Measurements from ENCODE around the gene STAU1.
"Not testable (repeated sequence)": the region's sequence is repeated elsewhere in the genome, so short reads cannot be mapped to it uniquely, and the experiment has no call there.

Gene STAU1

DNA sequence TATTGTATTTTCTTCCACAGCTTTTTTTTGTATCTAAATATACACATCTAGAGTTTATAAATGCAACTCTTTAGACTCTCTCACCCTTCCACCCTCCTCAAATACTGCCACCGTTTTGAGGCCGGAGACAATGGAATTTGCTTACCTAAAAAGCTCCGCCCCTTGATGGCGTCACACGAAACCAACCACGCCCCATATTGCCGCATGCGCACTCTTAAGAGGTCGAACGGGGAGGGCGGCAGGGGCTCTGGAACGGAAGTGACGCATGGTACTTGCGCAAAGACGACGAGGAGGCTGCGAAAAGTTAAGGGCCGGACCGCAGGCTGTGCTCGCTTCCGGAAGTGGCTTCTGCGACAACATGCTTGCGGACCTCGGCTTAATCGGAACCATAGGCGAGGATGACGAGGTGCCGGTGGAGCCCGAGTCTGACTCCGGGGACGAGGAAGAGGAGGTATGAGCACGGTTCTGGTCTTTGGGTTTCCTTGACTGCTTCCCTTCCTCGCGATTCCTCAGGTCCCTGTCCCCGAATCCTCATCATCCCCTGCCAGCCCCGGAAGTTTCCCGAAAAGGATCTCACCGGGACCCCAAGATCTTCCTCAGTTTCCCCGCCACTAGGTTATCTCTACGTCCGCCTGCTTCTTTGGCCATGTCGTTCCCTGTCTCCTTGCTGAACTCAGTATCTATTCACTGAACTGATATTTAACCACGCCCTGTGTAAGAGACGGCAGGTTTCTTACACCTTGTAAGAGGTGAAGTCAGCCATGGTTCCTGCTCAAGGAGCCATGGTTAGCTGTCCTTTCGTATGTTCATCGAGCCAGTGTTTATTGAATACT, 31.2 kb upstream of the STAU1 start, which contains the start of gene DDX27:
TSS of gene DDX27 (plus strand) at position 326 of the 833 bp plus-strand sequence. CDS start at position 359, 33 bp downstream.
- H2BK12ac ChIP-seq (ENCODE audit: low read length), result no peak within 1 kb of the TSS
- H3K9ac ChIP-seq (ENCODE audit: low read length), result peak within 1 kb of the TSS; percentile 87
- no peaks in the 10 kb centered on the region for H3K27me3 ChIP-seq (ENCODE audit: insufficient read depth, low read length)
- H3K18ac ChIP-seq (ENCODE audit: low read length), result peak within 1 kb of the TSS; percentile 70
- peak within 1 kb of the TSS; percentile 71 for H2BK120ac ChIP-seq (ENCODE audit: insufficient read depth, low read length, poor library complexity)
- H3K79me2 ChIP-seq (ENCODE audit: control insufficient read depth, insufficient read depth, low read length, poor library complexity), result peaks cover 11% of the 10 kb centered on the region
- peak within 1 kb of the TSS; percentile 28 for H3K4ac ChIP-seq (ENCODE audit: low read depth, low read length)
- WGBS (ENCODE audit: extremely low coverage, insufficient coverage, insufficient read length), result no CpG with 5 or more reads among the region's 46 CpGs
- H2BK5ac ChIP-seq (ENCODE audit: low read depth, low read length, poor library complexity), result peak within 1 kb of the TSS; percentile 54
- no peaks in the 10 kb centered on the region for H3K9me3 ChIP-seq (ENCODE audit: insufficient read depth, low read depth, low read length)
- H4K91ac ChIP-seq (ENCODE audit: low read depth, low read length), result peak within 1 kb of the TSS; percentile 82
- peaks cover 23 to 25% of the 10 kb centered on the region in 2 experiments for H3K36me3 ChIP-seq (ENCODE audit: control insufficient read depth in 1 of 2, insufficient read depth in 2 of 2, low read length in 2 of 2)
- peaks cover 5 to 11% of the 10 kb centered on the region in 2 experiments for H3K4me1 ChIP-seq (ENCODE audit: control insufficient read depth in 1 of 2, insufficient read depth in 2 of 2, low read length in 2 of 2)
- H3K79me1 ChIP-seq (ENCODE audit: low read length), result peaks cover 6% of the 10 kb centered on the region
- H3K23ac ChIP-seq (ENCODE audit: low read length), result no peak within 1 kb of the TSS
- DNase-seq, result peak; percentile 98 to 100
- peak within 1 kb of the TSS; percentile 92 for H4K12ac ChIP-seq (ENCODE audit: low read depth, low read length)
- H3K14ac ChIP-seq (ENCODE audit: low read length), result peak within 1 kb of the TSS; percentile 60
- peak within 1 kb of the TSS; percentile 91 for H4K8ac ChIP-seq (ENCODE audit: low read depth, low read length)
- H2AK5ac ChIP-seq (ENCODE audit: low read length), result peak within 1 kb of the TSS; percentile 98
- peak within 1 kb of the TSS; percentile 90 for H3K4me3 ChIP-seq (ENCODE audit: low read depth, low read length)
- H3K27ac ChIP-seq (ENCODE audit: low read depth, low read length), result no peak within 1 kb of the TSS
- peak within 1 kb of the TSS; percentile 80 for H3K4me2 ChIP-seq (ENCODE audit: low read length)
- peak within 1 kb of the TSS; percentile 72 for H2AFZ ChIP-seq (ENCODE audit: insufficient read depth, low read length, poor library complexity)

DNA sequence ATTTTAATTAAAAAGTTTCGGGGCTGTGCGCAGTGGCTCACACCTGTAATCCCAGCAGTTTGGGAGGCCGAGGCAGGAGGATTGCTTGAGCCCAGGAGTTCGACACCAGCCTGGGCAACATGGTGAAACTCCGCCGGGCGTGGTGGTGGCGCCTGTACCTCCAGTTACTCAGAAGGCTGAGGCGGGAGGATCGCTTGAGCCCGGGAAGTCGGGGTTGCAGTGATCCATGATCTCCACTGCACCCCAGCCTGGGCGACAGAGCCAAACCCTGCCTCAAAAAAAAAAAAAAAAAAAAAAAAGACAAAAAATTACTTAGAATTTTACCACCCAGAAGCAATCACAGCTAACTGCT, 30.6 kb upstream of the STAU1 start:
- H3K79me1 ChIP-seq (ENCODE audit: low read length); H3K4ac ChIP-seq (ENCODE audit: low read depth, low read length); H3K9ac ChIP-seq (ENCODE audit: low read length); H3K27ac ChIP-seq (ENCODE audit: low read depth, low read length); H3K4me3 ChIP-seq (ENCODE audit: low read depth, low read length); H2BK12ac ChIP-seq (ENCODE audit: low read length); H3K23ac ChIP-seq (ENCODE audit: low read length); H3K9me3 ChIP-seq (ENCODE audit: insufficient read depth, low read depth, low read length); DNase-seq; H3K27me3 ChIP-seq (ENCODE audit: insufficient read depth, low read length): not testable (repeated sequence)
- Histone ChIP-seq H3K79me2 (ENCODE audit: control insufficient read depth, insufficient read depth, low read length, poor library complexity) (peaks cover 11% of the 10 kb centered on the region), H4K12ac (ENCODE audit: low read depth, low read length) (peak overlapping the region; percentile 92), H2BK5ac (ENCODE audit: low read depth, low read length, poor library complexity) (peak overlapping the region; percentile 27), H2AFZ (ENCODE audit: insufficient read depth, low read length, poor library complexity) (peak overlapping the region; percentile 72), H3K14ac (ENCODE audit: low read length) (peak overlapping the region; percentile 60), H4K8ac (ENCODE audit: low read depth, low read length) (peak overlapping the region; percentile 91), H2AK5ac (ENCODE audit: low read length) (peak overlapping the region; percentile 98), H3K4me1 (ENCODE audit: control insufficient read depth in 1 of 2, insufficient read depth in 2 of 2, low read length in 2 of 2) (peaks cover 5 to 11% of the 10 kb centered on the region in 2 experiments), H3K4me2 (ENCODE audit: low read length) (peak overlapping the region; percentile 30), H3K18ac (ENCODE audit: low read length) (peak overlapping the region; percentile 70), H3K36me3 (ENCODE audit: control insufficient read depth in 1 of 2, insufficient read depth in 2 of 2, low read length in 2 of 2) (peaks cover 17 to 19% of the 10 kb centered on the region in 2 experiments), H4K91ac (ENCODE audit: low read depth, low read length) (peak overlapping the region; percentile 82), H2BK120ac (ENCODE audit: insufficient read depth, low read length, poor library complexity) (peak overlapping the region; percentile 71)
- WGBS (ENCODE audit: extremely low coverage, insufficient coverage, insufficient read length), result no CpG with 5 or more reads among the region's 13 CpGs

DNA sequence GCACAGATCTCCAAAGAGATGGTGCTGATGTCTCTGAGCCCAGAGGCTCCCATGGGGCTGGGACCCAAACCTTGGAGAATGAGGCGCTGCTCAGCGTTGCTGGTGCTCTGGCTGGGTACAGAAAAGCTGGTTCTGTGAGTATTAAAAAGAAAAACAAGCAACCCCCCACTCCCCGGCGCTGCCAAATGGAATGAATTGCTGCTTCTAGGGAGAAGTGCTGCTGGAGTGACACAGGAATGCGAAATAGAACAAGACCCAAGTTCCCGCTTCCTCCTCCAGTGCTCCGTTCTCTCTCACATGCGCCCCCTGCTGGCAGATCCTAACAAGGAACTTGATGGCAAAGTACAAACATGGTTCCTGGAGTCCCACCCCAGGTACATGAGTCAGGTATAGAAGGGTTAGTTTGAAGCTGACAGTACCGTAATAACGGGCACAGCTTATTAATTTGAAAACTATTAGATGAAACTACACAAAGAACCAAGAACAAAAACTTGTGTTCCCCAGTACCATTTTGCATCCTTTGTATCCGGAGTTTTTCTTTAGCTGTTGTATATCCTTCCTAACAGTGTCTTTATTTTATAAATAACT, 29.0 kb upstream of the STAU1 start:
- H3K27me3 ChIP-seq (ENCODE audit: insufficient read depth, low read length), result no peaks in the 10 kb centered on the region
- H3K9ac ChIP-seq (ENCODE audit: low read length), result no peak overlapping the region
- peak overlapping the region; percentile 6 for H4K8ac ChIP-seq (ENCODE audit: low read depth, low read length)
- no peak overlapping the region for H4K91ac ChIP-seq (ENCODE audit: low read depth, low read length)
- H3K14ac ChIP-seq (ENCODE audit: low read length), result no peak overlapping the region
- no peak overlapping the region for H3K4me3 ChIP-seq (ENCODE audit: low read depth, low read length)
- no peak overlapping the region for H2AK5ac ChIP-seq (ENCODE audit: low read length)
- H3K18ac ChIP-seq (ENCODE audit: low read length), result no peak overlapping the region
- peaks cover 11% of the 10 kb centered on the region for H3K79me2 ChIP-seq (ENCODE audit: control insufficient read depth, insufficient read depth, low read length, poor library complexity)
- peak; percentile 90 to 99 for DNase-seq
- H3K27ac ChIP-seq (ENCODE audit: low read depth, low read length), result no peak overlapping the region
- no peak overlapping the region for H2BK5ac ChIP-seq (ENCODE audit: low read depth, low read length, poor library complexity)
- no peak overlapping the region for H2BK12ac ChIP-seq (ENCODE audit: low read length)
- no peak overlapping the region for H3K23ac ChIP-seq (ENCODE audit: low read length)
- WGBS (ENCODE audit: extremely low coverage, insufficient coverage, insufficient read length), result no CpG with 5 or more reads among the region's 11 CpGs
- peak overlapping the region; percentile 67 for H3K4me2 ChIP-seq (ENCODE audit: low read length)
- peaks cover 6 to 7% of the 10 kb centered on the region in 2 experiments for H3K36me3 ChIP-seq (ENCODE audit: control insufficient read depth in 1 of 2, insufficient read depth in 2 of 2, low read length in 2 of 2)
- no peaks in the 10 kb centered on the region for H3K9me3 ChIP-seq (ENCODE audit: insufficient read depth, low read depth, low read length)
- no peak overlapping the region for H2BK120ac ChIP-seq (ENCODE audit: insufficient read depth, low read length, poor library complexity)
- H3K4me1 ChIP-seq (ENCODE audit: control insufficient read depth in 1 of 2, insufficient read depth in 2 of 2, low read length in 2 of 2), result peaks cover 5 to 11% of the 10 kb centered on the region in 2 experiments
- no peak overlapping the region for H3K4ac ChIP-seq (ENCODE audit: low read depth, low read length)
- peaks cover 6% of the 10 kb centered on the region for H3K79me1 ChIP-seq (ENCODE audit: low read length)
- no peak overlapping the region for H4K12ac ChIP-seq (ENCODE audit: low read depth, low read length)
- peak overlapping the region; percentile 52 for H2AFZ ChIP-seq (ENCODE audit: insufficient read depth, low read length, poor library complexity)

DNA sequence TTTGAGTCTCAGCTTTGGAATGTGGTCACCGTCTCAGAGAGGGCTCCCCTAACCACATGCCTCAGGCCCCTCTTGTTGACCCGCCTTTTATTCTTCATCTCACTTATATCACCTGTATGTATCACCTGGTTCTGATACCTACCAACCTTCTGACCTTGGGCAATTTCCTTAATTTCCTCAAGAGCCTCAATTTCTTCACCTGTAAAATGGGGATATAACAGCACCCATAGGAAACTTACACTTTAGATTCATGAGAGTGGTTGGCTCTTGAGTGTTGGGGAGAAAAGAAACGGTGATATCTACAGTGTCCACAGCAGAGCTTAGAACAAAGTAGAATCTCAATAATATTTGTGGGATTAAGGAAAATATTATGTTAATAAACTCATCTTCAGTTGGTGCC, 27.1 kb upstream of the STAU1 start:
- no CpG with 5 or more reads among the region's 3 CpGs for WGBS (ENCODE audit: extremely low coverage, insufficient coverage, insufficient read length)

More for the DNA sequence above, 27.1 kb upstream of the STAU1 start:
- H3K27me3 ChIP-seq (ENCODE audit: insufficient read depth, low read length), result no peaks in the 10 kb centered on the region
- peaks cover 6% of the 10 kb centered on the region for H3K79me1 ChIP-seq (ENCODE audit: low read length)
- H3K79me2 ChIP-seq (ENCODE audit: control insufficient read depth, insufficient read depth, low read length, poor library complexity), result peaks cover 10% of the 10 kb centered on the region
- no peak overlapping the region for H3K4me2 ChIP-seq (ENCODE audit: low read length)
- H3K18ac ChIP-seq (ENCODE audit: low read length), result no peak overlapping the region
- no peak for DNase-seq
- H3K23ac ChIP-seq (ENCODE audit: low read length), result no peak overlapping the region
- H4K8ac ChIP-seq (ENCODE audit: low read depth, low read length), result no peak overlapping the region
- peaks cover 1 to 8% of the 10 kb centered on the region in 2 experiments for H3K4me1 ChIP-seq (ENCODE audit: control insufficient read depth in 1 of 2, insufficient read depth in 2 of 2, low read length in 2 of 2)
- H2BK12ac ChIP-seq (ENCODE audit: low read length), result no peak overlapping the region
- H2BK120ac ChIP-seq (ENCODE audit: insufficient read depth, low read length, poor library complexity), result no peak overlapping the region
- no peak overlapping the region for H2AK5ac ChIP-seq (ENCODE audit: low read length)
- H3K36me3 ChIP-seq (ENCODE audit: control insufficient read depth in 1 of 2, insufficient read depth in 2 of 2, low read length in 2 of 2), result no peaks in the 10 kb centered on the region
- H3K9ac ChIP-seq (ENCODE audit: low read length), result no peak overlapping the region
- no peak overlapping the region for H3K4ac ChIP-seq (ENCODE audit: low read depth, low read length)
- no peak overlapping the region for H4K91ac ChIP-seq (ENCODE audit: low read depth, low read length)
- H3K9me3 ChIP-seq (ENCODE audit: insufficient read depth, low read depth, low read length), result no peaks in the 10 kb centered on the region
- H3K27ac ChIP-seq (ENCODE audit: low read depth, low read length), result no peak overlapping the region
- H3K14ac ChIP-seq (ENCODE audit: low read length), result no peak overlapping the region
- no peak overlapping the region for H3K4me3 ChIP-seq (ENCODE audit: low read depth, low read length)
- no peak overlapping the region for H2AFZ ChIP-seq (ENCODE audit: insufficient read depth, low read length, poor library complexity)
- H4K12ac ChIP-seq (ENCODE audit: low read depth, low read length), result no peak overlapping the region
- no peak overlapping the region for H2BK5ac ChIP-seq (ENCODE audit: low read depth, low read length, poor library complexity)
